MCF 10A (cell line): ENCODE data around the gene SLC5A10. TPM values are rescaled to one million over a fixed set of nuclear protein-coding genes. Genes with fewer than 3 reads are reported as not detected.

ENCODE experiments used
- BruUV-seq: library from RNA; stranded (reverse); fragments of 400-500 nt; replicated peaks from 2 replicates; lab custom pipeline; 2021; lab: Mats Ljungman, UMichigan
- CTCF ChIA-PET: fragments of 300-600 bp; sonication (Branson Sonifier 250); formaldehyde crosslinking; extraction: SDS; loops from one replicate; lab custom pipeline; 2021; ENCODE audit warnings: antibody characterized with exemption, inconsistent platforms; lab: Yijun Ruan, JAX
- POLR2A ChIA-PET: fragments of 300-600, 350-650 bp; sonication (Branson Sonifier 250); formaldehyde crosslinking; extraction: SDS; loops from one replicate; lab custom pipeline; 2020; ENCODE audit warnings: antibody characterized with exemption, inconsistent platforms; lab: Yijun Ruan, JAX
- DNase-seq: peaks from one replicate; pipeline ENCODE4 v3.0.0-alpha.2; 2018; ENCODE audit not compliant: unreplicated experiment
- H3K27ac Mint-ChIP-seq: one replicate; pipeline ENCODE4 v1.8.0; 2022; ENCODE audit warnings: mild to moderate bottlenecking, low read depth, mixed read lengths; ENCODE audit not compliant: unreplicated experiment
- H3K27me3 Mint-ChIP-seq: one replicate; pipeline ENCODE4 v1.8.0; 2022; ENCODE audit warnings: mixed read lengths; ENCODE audit not compliant: insufficient read depth, unreplicated experiment
- H3K36me3 Mint-ChIP-seq: one replicate; pipeline ENCODE4 v1.8.0; 2022; ENCODE audit warnings: mild to moderate bottlenecking, moderate library complexity, mixed read lengths; ENCODE audit not compliant: insufficient read depth, unreplicated experiment
- H3K4me1 Mint-ChIP-seq: one replicate; pipeline ENCODE4 v1.8.0; 2022; ENCODE audit warnings: mixed read lengths; ENCODE audit not compliant: insufficient read depth, unreplicated experiment
- H3K4me3 Mint-ChIP-seq: one replicate; pipeline ENCODE4 v1.8.0; 2022; ENCODE audit warnings: mild to moderate bottlenecking, moderate library complexity, mixed read lengths; ENCODE audit not compliant: unreplicated experiment
- H3K9me3 Mint-ChIP-seq: one replicate; pipeline ENCODE4 v1.8.0; 2022; ENCODE audit warnings: mixed read lengths; ENCODE audit not compliant: unreplicated experiment
- CTCF ChIP-seq: fragments of 200-600 bp; IDR thresholded peaks from one replicate; pipeline ENCODE4 v1.8.0; 2022; ENCODE audit warnings: antibody characterized with exemption, mild to moderate bottlenecking; ENCODE audit not compliant: unreplicated experiment
- intact Hi-C: fragments of 100-400 bp; cut with micrococcal nuclease; formaldehyde crosslinking; loops from 2 replicates; pipeline ENCODE4 v1.14.1; 2022
- total RNA-seq: library from RNA; stranded (reverse); gene quantifications from 2 replicates; pipeline ENCODE4 v1.2.3, GENCODE V29; 2022

The SLC5A10 gene
- total RNA-seq, 1 experiment from 2014 or later = 0.16 TPM

GRCh38 chr17:18974407-18975149 is 22.6 kb downstream of the SLC5A10 start:
- intact Hi-C loops = no loop called here
- CTCF ChIA-PET = interaction anchor here (0.6 to 1.9 kb wide), 4 partner anchors 9 to 1619 kb away, joined by 3 to 9 read pairs (median 4); no protein-coding TSS in a partner anchor
- Mint-ChIP-seq H3K4me3 (no peak overlapping the region), H3K27ac (no peak overlapping the region), H3K4me1 (peaks cover 4% of the 10 kb centered on the region), H3K36me3 (peaks cover 79% of the 10 kb centered on the region), H3K27me3 (no peaks in the 10 kb centered on the region), H3K9me3 (no peaks in the 10 kb centered on the region)
- POLR2A ChIA-PET = no interaction called here
- TF ChIP-seq CTCF = no peak
- no TSS peak for BruUV-seq
- DNase-seq = no peak

- H3K4me3 Mint-ChIP-seq = no peak overlapping the region
- intact Hi-C loops = no loop called here
- ChIA-PET CTCF (interaction anchor here (0.6 to 1.9 kb wide), 4 partner anchors 10 to 24 kb away, joined by 3 to 9 read pairs (median 4); partner anchors contain the start of gene SLC5A10), POLR2A (no interaction called here)
- peaks cover 73% of the 10 kb centered on the region for H3K36me3 Mint-ChIP-seq
- no peak for TF ChIP-seq CTCF
- no peaks in the 10 kb centered on the region for H3K9me3 Mint-ChIP-seq
- H3K27ac Mint-ChIP-seq = no peak overlapping the region
- H3K27me3 Mint-ChIP-seq = no peaks in the 10 kb centered on the region
- BruUV-seq = no TSS peak
- no peak for DNase-seq
- H3K4me1 Mint-ChIP-seq = no peaks in the 10 kb centered on the region
Measured at GRCh38 chr17:18975597-18975996, 23.6 kb downstream of the SLC5A10 start.

GRCh38 chr17:18976201-18976600 is 24.2 kb downstream of the SLC5A10 start:
- CTCF ChIA-PET = interaction anchor here (0.6 to 1.9 kb wide), 2 partner anchors 15 to 24 kb away, joined by 3 to 9 read pairs; partner anchors contain the start of gene SLC5A10

More at GRCh38 chr17:18976201-18976600, 24.2 kb downstream of the SLC5A10 start:
- no peaks in the 10 kb centered on the region for H3K4me1 Mint-ChIP-seq
- no peak overlapping the region for H3K4me3 Mint-ChIP-seq
- TF ChIP-seq CTCF = no peak
- POLR2A ChIA-PET = no interaction called here
- DNase-seq = no peak
- no peak overlapping the region for H3K27ac Mint-ChIP-seq
- no peaks in the 10 kb centered on the region for H3K27me3 Mint-ChIP-seq
- no TSS peak for BruUV-seq
- peaks cover 67% of the 10 kb centered on the region for H3K36me3 Mint-ChIP-seq
- intact Hi-C loops = no loop called here
- H3K9me3 Mint-ChIP-seq = no peaks in the 10 kb centered on the region
